HG03097 (cell line): Measurements from ENCODE around the gene NSRP1.
"Not testable (repeated sequence)": the region's sequence is repeated elsewhere in the genome, so short reads cannot be mapped to it uniquely, and the experiment has no call there.

Experiments
- ATAC-seq: cut with Tn5 transposase; IDR thresholded peaks from one replicate; pipeline ENCODE4 v1.9.1; 2021; ENCODE audit not compliant: unreplicated experiment, low FRiP score

The NSRP1 gene

GRCh38 chr17:30173649-30174048 lies 57.0 kb downstream of the NSRP1 start:
- peak; percentile 84 for ATAC-seq

- no peak for ATAC-seq
Measured at GRCh38 chr17:30174556-30174955, 57.9 kb downstream of the NSRP1 start.

GRCh38 chr17:30176855-30177254 lies 60.2 kb downstream of the NSRP1 start:
- ATAC-seq: no peak

- ATAC-seq: no peak
Measured at GRCh38 chr17:30186761-30187160, 70.1 kb downstream of the NSRP1 start.

GRCh38 chr17:30187573-30187972 lies 71.0 kb downstream of the NSRP1 start:
- no peak for ATAC-seq

- ATAC-seq: no peak
Measured at GRCh38 chr17:30188211-30188939, 71.8 kb downstream of the NSRP1 start.

- no peak for ATAC-seq
Measured at GRCh38 chr17:30191072-30191471, 74.5 kb downstream of the NSRP1 start.

GRCh38 chr17:30196504-30196903 lies 79.9 kb downstream of the NSRP1 start:
- ATAC-seq: no peak

GRCh38 chr17:30197416-30197815 lies 80.8 kb downstream of the NSRP1 start:
- no peak for ATAC-seq

- ATAC-seq: no peak
Measured at GRCh38 chr17:30199600-30199999, 83.0 kb downstream of the NSRP1 start.

GRCh38 chr17:30200106-30200505 lies 83.5 kb downstream of the NSRP1 start:
- ATAC-seq: no peak

- ATAC-seq: not testable (repeated sequence)
Measured at GRCh38 chr17:30200656-30201055, 84.0 kb downstream of the NSRP1 start.

GRCh38 chr17:30203471-30203981 lies 86.9 kb downstream of the NSRP1 start:
- no peak for ATAC-seq

- no peak for ATAC-seq
Measured at GRCh38 chr17:30207655-30208054, 91.0 kb downstream of the NSRP1 start.

GRCh38 chr17:30208214-30208613 lies 91.6 kb downstream of the NSRP1 start:
- ATAC-seq: no peak

- ATAC-seq: no peak
Measured at GRCh38 chr17:30209930-30210329, 93.3 kb downstream of the NSRP1 start.

- no peak for ATAC-seq
Measured at GRCh38 chr17:30210366-30210765, 93.8 kb downstream of the NSRP1 start.

- ATAC-seq: no peak
Measured at GRCh38 chr17:30210901-30211300, 94.3 kb downstream of the NSRP1 start.

- ATAC-seq: no peak
Measured at GRCh38 chr17:30211371-30211770, 94.8 kb downstream of the NSRP1 start.

GRCh38 chr17:30212750-30213149 lies 96.1 kb downstream of the NSRP1 start:
- ATAC-seq: peak; percentile 59

GRCh38 chr17:30217054-30217453 lies 100.4 kb downstream of the NSRP1 start:
- ATAC-seq: no peak

- ATAC-seq: no peak
Measured at GRCh38 chr17:30217746-30218245, 101.2 kb downstream of the NSRP1 start.
